ENCODE measurements around the gene SLC6A4. TPM values are rescaled to one million over a fixed set of nuclear protein-coding genes. Genes with fewer than 3 reads are reported as not detected.

Gene SLC6A4
- total RNA-seq, 4 donors from 2014 or later: 1.1 to 2.3 (median 1.2) TPM

GRCh38 chr17:30248786-30249185 lies 13.3 kb upstream of the SLC6A4 start:
- ATAC-seq (ENCODE audit: low FRiP score) (no peak), DNase-seq (ENCODE audit: low spot score) (no peak)
- no peak for TF ChIP-seq CTCF (IDR thresholded peaks at IDR 0.05)

DNA sequence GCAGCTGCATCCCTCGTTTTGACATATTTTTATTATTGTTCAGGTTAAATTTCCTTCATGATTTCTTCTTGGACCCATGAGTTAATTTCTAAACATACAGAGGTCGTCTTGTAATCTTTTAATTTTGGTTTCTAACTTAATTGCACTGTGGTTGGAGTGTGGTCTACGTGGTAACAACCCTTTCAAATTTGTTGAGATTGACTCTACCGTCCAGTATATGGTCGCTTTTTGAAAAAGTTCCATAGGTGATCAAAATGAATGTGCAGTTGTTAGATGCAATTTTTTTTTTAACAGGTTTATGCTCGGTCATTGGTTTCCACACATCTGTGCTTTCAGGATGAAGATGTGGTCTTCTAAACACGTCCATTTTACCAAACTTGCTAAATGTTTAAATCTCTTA lies 11.0 kb upstream of the SLC6A4 start:
- no peak for DNase-seq (ENCODE audit: low spot score)
- no peak for ATAC-seq (ENCODE audit: low FRiP score)
- no peak for TF ChIP-seq CTCF (IDR thresholded peaks at IDR 0.05)

GRCh38 chr17:30244853-30245385 lies 9.4 kb upstream of the SLC6A4 start:
- TF ChIP-seq CTCF (IDR thresholded peaks at IDR 0.05): no peak
- no peak for ATAC-seq (ENCODE audit: low FRiP score)

DNA sequence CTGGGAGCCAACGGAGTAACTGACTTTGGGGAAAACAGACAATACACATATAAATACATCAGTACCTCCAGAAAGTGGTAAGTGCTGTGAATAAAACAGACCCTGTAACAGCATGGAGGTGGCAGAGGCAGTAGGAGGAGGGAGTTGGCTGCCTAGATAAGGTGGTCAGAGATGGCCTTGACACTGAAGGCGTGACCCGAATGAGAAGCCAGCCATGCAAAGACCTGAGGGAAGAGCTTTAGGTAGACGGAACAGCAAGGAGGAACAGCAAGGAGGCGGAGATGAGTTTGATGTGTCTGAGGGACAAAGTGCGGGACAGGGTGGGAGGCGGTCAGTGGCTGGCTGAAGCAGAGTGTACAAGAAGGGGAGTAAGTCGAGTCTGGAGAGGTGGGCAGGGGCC lies 8.1 kb upstream of the SLC6A4 start:
- no peak for TF ChIP-seq CTCF (IDR thresholded peaks at IDR 0.05)
- ATAC-seq (ENCODE audit: low FRiP score): no peak
- DNase-seq (ENCODE audit: low spot score): no peak

More at GRCh38 chr17:30244853-30245385, 9.4 kb upstream of the SLC6A4 start:
- DNase-seq (ENCODE audit: low spot score): no peak

GRCh38 chr17:30243002-30243401 lies 7.5 kb upstream of the SLC6A4 start:
- no peak for TF ChIP-seq CTCF (IDR thresholded peaks at IDR 0.05)
- DNase-seq (ENCODE audit: low spot score) (no peak), ATAC-seq (ENCODE audit: low FRiP score) (no peak)

DNA sequence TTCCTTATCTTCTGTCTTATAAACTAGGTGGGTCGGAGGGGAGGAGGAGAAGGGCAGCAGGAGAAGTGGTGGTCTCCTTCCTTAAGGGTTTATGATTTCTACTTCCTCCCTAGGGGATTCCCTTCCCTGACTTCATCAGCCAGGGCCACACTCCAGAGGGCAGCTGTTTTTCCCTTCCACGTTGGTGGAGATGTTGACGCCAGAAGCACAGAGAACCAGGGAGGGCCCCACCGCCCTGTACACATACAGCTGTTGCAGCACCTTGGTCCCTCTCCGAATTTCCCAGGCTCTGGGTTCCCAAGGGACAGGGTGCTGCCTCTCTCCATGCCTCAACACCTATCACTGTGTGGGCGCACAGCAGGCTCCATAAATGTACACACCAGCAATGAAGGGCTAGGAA lies 5.6 kb upstream of the SLC6A4 start:
- TF ChIP-seq CTCF (IDR thresholded peaks at IDR 0.05): no peak
- no peak for DNase-seq (ENCODE audit: low spot score)
- no peak for ATAC-seq (ENCODE audit: low FRiP score)

GRCh38 chr17:30240177-30240576 lies 4.7 kb upstream of the SLC6A4 start:
- no peak for TF ChIP-seq CTCF (IDR thresholded peaks at IDR 0.05)
- DNase-seq (ENCODE audit: low spot score): no peak
- ATAC-seq (ENCODE audit: low FRiP score): no peak

Measured in omental fat pad (tissue), 4 donors.